ENCODE results near the gene LIMK1.
A peak's percentile ranks its signal among the peaks of the same experiment; 100 is the strongest.
"Not testable (repeated sequence)": the region's sequence is repeated elsewhere in the genome, so short reads cannot be mapped to it uniquely, and the experiment has no call there.

The LIMK1 gene

DNA sequence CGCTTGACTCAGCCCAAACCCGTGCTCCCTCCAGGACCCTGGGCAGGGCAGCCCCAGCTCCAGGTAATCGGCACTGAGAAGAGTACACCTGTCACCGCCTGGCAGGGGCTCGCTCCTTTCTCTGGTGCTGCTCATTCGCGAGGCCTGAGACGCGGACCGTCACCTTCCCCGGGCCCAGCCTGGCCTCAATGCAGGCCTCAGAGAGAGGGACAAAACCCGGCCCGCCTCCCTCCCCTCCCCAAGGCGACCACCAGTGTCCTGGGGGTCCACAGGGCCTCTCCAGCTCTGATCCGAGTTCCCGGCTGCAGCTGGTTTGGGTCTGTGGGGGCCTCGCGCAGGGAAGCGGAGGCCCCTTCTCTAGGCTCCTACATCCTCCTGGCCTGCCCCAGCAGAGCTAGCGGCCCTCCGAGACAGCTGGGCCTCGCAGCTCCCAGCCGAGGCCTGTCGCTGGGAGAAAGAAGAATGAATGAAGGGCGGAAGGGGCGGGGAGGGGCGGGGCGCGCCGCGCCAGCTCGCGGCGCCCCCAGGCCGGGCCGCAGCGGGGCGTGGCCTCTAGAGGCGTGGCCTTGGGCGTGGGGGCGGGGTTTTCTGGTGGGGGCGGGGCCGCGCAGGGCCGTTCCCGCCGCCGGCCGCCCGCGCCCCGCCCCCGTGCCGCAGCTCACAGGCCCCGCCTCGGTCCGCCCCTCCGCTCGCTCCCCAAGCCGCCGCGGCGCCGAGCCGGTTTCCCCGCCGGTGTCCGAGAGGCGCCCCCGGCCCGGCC, at the start of gene LIMK1:
TSS of gene LIMK1 (plus strand) at position 688 of the 760 bp plus-strand sequence. CDS start 187 bp downstream, outside the sequence.
- DNase-seq, result peak; percentile 80

DNA sequence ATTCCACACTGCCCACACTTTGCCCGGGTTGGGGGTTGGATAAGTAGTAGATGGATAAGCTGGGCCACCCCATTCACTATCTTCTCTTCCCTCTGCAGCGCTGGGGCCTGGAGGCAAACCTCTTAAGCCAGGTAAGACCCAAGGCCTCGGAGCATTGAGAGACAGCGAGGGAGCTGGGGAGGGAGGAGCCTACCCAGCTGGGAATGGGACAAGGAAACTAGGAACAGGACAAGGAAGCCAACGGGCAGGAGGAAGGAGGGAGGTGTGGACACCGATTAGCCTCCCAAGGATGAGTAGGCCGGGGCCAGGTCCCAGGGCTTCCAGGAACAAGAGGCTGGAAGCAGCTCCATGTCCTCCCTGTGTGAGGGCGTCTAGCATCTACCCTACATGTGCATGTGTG, 46.0 kb upstream of the LIMK1 start:
- no peak for DNase-seq

DNA sequence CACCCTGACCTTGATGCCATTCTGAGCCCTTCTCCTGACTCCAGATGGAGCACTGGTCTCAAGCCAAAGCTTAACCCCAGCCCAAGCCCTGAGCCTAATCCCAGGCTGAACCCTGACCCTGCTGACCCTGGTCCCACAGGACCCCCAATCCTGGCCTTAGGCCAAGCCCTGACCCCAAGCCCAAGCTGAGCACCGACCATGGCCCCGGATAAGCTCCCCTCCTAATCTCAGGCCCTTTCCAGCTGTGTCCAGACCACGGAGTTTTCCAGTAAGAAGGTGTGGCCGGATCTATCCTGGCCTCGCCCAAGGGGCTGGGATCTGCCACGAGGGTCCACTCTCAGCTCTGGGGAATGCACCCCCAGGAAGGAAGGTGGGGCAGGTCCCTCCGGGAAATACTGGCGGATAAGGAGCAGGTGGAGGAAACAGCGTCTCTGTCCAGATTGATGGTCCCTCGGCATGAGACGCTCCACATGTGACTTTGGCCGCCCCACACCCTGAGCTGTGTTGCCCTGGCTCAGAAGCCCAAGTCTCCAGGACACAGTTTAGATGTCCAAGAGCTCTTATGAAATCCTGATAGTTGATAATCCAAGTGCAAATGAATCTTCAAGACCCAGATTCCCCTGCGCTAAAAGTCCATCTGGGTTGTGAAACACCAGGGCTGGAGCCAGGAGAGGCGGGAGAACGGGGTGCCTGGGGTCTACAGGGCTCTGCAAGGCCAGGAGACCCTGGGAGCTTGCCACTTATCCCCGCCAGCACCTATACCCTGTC, 45.2 kb upstream of the LIMK1 start:
- no peak for DNase-seq

DNA sequence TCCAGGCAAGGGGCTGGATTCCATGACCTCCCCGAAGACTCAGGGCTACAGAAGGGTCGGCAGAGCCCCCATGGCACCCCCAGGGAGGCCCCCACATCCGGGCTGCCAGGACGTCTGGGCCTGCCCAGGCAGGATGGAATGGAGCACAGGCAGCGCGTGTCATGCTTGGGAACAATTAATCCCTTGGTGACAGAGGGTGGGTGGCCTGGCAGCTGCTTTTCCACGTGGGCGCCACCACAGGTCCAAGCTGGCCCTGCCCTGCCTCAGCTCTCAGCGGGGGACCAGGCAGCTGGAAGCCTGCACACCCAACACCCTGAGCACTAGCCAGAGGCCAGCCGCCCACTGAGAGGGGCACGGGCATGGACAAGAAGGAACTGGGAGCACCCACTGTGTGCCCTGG, 44.3 kb upstream of the LIMK1 start:
- no peak for DNase-seq

DNA sequence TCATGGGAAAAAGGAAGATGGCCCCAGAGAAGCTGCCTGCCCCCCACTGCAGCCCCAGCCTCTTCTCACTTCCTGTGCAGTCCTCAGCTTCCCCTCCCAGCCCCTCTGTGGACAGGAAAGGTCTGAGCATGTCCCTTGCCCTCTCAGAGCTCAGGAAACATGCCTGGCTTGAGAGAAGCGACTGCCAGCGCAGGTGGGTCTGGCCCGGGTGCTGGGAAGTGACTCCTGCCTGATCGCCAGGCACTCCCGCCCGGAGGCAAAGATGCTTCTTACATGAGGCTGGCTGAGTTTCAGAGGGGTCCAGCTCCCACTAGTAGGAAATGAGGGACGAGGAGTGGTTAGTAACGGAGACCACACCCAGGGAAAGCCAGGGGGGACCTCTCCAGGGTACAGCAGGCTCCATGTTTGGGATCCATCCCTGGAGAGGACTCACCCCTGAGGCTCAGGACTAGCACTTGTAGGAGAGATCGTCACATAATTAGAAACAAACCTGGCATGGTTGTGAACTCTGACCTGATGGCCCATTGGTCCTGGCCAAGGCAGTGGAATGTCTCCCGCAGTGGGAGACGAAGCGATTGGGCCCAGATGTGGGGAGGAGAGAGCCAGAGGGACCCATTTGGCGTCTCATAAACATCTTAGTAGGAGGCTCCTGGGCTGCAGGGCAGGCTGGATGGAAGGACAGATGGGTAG, 43.4 kb upstream of the LIMK1 start:
- DNase-seq, result no peak

DNA sequence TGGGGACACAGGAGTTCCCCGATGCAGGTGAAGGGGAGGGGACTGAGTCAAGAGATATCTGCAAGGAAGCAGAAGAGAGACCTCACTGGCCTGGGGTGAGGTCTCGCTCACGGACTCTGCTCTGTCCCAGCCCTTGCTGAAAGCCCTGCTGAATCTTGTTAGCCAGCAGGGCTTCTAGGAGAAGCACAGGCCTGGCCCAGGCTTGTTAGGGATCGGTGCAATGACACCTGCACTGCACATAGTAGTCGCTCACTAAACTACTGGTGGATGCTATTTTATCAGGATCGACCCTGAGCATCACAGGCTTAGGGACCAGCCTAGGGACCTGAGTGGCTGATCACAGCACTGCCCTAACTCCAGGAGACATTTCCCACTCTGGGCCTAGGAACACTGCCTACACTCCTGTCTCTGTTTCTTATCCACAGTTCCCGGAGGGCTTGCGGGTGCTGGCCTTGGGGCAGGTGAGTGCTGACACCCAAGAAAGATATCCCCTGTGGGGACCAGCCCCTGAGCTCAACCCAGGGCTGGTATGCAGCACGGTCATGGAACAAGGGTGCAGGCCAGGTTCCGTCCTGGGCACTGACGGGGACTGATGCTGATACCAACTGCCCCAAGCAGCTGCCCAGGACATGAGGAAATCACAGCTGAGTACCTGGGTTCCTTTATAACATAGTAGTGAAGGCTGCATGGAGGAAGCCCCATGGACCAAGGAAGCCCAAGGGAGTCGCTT, 42.6 kb upstream of the LIMK1 start:
- no peak for DNase-seq

DNA sequence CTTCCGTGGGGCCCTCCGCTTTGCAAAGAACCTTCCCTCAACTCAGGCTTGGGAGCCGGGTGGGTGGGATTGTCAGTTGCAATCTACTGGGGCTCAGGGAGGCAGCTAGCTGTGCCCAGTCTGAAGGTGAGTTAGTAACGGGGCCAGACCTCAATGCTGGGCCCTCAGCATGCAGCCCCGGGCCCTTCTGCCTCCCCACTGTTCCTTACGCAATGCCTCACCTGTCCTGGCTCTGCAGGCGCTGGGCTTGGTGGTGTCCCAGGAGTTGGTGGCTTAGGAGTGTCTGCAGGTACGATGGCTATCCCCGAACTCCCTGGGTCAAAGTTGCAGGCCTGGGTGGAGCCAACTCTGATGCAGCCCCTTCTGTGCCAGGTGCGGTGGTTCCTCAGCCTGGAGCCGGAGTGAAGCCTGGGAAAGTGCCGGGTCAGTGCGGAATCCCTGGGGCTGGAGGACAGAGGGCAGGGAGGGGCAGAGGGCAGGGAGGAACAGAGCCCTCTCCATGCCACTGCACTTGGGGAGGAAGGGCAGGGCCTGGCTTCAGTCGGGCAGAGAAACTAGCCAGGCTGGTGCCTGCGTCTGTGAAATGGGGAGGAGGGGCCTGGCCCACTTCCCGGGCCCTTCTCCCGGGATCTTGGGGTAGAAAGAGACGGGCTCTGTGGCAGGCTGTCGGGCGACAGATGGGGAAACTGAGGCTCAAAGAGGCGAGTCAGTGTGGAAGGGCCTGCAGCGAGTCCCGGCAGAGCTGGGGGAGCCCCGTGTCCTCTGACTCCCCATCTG, 40.7 kb upstream of the LIMK1 start:
- DNase-seq, result no peak

DNA sequence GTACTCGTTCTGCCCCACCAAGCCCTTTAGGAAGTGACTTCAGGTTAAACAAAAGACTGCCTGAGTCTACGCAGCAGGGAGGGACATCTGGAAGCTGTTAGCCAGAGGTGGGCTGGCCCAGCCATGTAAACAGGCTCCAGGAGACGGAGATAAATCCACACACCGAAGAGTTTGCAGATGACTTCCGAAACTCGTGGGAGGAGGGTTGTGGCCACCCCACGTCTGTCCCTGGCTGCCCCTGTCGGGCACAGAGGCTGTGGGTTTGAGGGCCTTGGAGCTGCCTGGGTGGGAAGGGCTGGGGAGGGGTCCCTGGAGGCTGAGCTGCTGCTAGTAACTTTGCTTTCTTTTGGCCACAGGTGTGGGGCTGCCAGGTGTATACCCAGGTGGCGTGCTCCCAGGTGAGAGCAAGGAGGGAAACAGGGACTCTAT, 40.1 kb upstream of the LIMK1 start:
- no peak for DNase-seq

DNA sequence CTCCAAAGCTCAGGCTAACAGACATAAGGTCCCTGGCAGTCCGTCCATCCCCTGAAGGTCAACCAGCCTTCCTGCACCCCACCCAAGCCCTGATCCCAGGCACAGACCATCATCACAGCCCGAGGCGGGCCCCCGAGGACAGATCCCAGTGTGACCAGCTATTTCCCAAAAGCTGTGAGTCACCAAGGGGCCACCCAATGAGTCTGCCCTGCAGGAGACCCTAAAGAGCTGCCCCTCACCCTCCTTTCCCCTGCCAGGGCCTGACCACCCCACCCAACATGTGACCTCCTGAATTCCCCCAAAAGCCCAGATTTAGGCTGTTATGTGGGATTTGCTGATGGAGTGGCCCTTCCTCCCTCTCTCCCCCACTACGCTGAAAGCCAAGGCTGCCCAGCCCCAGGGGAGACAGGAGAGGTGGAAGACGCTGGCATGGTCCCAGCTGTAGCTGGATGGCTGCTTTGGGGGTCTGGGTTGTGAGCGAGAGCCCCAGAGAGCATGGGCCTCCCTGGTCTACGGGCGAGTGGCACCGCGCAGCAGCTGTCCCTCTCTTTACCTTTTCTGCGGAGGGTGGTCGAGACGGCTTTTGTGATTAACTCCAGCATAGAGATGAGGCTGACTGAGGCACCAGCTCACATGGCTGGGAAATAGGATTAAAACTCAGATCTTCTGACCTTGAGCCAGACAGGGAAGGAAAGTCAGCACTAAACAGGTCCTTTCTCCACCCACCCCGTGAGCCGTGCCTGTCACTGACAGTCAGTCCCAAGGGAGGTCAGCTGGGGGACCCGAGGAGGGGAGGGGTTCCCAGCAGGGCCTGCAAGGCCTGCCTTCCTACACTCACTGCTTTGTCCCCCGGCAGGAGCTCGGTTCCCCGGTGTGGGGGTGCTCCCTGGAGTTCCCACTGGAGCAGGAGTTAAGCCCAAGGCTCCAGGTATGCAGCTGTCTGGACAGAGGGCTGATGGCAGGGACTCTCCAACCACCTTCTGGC, 38.9 kb upstream of the LIMK1 start:
- no peak for DNase-seq

DNA sequence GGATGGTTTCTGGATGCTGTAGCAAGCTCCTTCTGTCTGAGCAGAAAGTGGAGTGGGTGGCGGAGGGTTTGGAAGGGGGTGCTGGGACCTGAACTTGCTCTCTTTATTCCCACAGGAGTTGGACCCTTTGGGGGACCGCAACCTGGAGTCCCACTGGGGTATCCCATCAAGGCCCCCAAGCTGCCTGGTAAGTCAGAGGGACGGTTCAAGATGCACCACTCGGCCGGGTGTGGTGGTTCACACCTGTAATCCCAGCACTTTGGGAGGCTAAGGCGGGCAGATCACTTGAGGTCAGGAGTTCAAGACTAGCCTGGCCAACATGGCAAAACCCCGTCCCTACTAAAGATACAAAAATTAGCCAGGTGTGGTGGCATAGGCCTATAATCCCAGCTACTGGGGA, 37.0 kb upstream of the LIMK1 start:
- not testable (repeated sequence) for DNase-seq

DNA sequence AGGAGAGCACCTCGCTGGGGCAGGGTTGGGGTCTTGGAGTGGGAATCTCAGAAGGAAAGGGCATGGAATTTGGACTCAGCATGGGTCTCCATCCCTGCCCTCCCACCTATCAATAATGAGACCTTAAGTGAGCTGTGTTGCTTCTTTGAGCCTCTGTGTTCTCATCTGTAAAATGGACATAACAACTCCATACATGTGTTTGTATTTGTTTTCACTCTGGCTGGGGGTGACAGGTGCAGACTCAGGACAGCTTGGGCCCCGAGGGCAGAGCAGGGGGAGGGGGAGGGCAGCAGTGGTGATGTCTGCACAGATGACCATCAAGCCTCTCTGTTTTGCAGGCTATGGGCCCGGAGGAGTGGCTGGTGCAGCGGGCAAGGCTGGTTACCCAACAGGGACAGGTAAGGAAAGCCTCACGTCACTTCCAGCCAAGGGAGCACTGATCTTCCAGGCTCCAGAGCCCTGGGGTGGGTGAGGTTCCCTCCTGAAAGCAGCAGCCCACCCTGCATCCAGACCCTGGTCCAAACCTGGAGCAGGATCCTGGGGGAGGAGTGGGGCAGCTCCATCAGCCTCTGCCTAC, 35.7 kb upstream of the LIMK1 start:
- no peak for DNase-seq

DNA sequence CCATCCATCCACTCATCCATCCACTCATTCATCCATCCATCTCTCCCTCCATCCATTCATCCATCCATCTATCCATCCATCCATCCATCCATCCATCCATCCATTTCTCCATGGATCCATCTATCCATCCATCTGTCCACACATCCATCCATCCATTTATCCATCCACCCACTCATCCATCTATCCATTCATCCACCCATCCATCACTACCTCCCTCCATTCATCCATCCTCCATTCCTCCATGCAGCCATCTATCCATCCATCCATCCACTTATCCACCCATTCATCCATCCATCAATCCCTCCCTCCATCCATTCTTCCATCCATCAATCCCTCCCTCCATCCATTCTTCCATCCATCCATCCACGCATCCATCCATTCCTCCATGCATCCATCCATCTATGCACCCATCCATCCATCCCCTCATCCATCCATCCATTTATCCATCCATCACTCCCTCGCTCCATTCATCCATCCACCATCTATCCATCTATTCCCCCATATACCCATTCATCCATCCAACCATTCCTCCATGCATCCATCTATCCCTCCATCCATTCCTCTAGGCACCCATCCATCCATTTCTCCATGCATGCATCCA, 34.5 kb upstream of the LIMK1 start:
- no peak for DNase-seq

DNA sequence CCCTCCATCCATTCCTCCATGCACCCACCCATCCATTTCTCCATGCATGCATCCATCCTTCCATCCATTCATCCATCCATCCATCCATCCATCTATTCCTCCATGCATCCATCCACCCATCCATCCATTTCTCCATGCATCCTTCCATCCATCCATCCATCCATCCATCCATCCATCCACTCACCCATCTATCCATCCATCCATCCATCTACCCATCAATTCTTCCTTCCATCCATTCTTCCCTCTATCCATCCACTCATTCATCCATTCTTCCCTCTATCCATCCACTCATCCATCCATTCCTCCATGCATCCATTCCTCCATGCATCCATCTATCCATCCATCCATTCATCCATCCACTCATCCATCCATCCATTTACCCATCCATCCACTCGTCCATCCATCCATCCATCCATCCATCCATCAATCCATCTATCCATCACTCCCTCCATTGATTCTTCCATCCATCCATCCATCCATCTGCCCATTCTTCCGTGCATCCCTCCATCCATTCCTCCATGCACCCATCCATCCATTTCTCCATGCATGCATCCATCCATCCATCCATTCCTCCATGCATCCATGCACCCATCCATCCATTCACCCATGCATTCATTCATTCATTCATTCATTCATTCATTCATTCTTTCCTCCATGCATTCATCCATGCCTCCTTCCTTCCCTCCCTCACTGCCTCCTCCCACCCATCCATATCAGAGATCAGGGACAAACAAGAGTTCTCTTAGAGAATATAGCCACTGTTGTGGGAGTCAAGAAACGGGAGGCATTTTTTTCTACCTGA, 33.4 kb upstream of the LIMK1 start:
- no peak for DNase-seq

DNA sequence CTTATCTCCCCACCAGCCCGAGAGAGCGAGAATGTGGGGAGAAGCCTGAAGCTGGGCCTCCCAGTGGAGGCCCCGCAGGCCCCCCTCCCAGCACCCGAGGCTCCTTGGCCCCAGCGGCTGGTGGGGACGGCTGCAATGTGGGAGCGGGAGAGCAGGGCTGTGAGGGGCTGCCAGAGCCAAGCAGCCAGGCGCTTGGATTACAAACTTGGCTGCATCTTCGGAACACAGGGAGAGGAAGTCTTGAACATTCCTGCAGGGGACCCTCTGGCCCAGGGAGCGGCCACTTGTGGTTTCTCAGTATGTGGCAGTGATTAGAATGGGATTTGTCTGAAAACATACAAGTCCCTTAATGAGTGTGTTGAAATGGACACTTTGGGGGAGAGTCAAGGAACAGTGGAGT, 32.4 kb upstream of the LIMK1 start:
- DNase-seq, result no peak

DNA sequence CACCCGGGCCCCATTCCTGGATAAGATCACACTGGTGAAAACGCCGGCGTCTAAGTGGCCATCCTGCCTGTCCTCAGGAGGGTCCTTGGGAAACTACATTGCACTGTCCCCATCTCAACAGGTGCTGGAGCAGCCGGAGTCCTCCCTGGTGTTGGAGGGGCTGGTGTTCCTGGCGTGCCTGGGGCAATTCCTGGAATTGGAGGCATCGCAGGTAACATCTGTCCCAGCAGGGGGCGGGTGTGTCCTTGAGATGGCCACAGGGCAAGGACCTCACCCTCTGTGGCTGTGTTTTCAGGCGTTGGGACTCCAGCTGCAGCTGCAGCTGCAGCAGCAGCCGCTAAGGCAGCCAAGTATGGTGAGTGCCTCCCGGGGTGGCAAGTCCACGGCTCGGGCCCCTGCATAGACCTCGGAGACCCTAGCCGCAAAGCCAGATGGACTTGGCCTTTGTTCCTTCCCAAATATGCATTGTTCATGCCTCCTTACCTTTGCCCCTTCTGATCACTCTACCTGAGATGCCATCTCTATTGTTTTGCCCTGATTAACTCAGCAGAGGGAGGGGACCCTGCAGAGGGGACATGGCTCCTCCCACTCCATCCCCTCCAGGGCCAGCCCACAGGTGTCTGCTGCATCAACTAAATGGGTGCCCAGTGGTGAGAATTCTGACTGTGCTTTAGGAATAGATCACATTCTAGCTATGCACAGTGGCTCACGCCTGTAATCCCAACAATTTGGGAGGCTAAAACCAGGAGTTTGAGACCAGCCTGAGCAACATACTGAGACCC, 31.8 kb upstream of the LIMK1 start:
- DNase-seq, result no peak

DNA sequence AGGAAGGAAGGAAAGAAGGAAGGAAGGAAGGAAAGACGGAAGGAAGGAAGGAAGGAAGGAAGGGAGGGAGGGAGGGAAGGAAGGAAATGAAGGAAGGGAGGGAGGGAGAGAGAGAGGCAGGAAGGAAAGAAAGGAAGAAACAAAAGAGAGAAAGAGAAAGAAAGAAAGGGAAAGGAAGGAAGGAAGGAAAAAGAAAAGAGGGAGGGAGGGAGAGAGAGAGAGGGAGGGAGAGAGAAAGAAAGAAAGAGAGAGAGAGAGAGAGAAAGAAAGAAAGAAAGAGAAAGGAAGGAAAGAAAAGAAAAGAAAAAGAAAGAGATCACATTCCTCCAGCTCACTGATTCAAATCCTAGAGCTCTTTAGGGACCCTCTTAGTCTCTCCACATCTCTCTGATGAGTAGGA, 31.0 kb upstream of the LIMK1 start:
- no peak for DNase-seq

DNA sequence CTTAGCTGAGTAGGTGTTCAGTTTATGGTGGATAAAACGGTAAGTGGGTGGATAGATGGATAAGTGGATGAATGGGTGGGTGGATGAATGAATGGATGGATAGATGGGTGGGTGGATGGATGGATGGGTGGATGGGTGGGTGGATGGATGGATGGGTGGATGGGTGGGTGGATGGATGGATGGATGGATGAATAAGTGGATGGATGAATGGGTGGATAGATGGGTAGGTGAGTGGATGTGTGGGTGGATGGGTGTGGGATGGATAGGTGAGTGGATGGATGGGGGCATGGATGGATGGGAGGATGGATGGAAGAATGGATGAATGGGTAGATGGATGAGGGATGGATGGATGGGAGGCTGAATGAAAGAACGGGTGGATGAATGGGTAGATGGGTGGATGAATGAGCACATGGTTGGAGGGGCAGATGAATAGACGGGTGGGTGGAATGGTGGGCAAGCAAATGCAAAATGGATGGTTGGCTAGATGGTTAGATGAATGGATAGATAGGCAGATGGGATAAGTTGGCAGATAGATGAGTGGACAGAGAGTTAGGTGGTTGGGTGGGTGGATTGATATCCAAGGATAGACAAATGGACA, 29.9 kb upstream of the LIMK1 start:
- no peak for DNase-seq
